Ecto neural progenitor cell (in vitro differentiated cells): Measurements from ENCODE around the gene SOX6.
"Not testable (repeated sequence)": the region's sequence is repeated elsewhere in the genome, so short reads cannot be mapped to it uniquely, and the experiment has no call there.

Experiments used
- DNase-seq: peaks from one replicate; pipeline ENCODE4 v3.0.0-alpha.2; 2018; ENCODE audit warnings: low spot score

The SOX6 gene

DNA sequence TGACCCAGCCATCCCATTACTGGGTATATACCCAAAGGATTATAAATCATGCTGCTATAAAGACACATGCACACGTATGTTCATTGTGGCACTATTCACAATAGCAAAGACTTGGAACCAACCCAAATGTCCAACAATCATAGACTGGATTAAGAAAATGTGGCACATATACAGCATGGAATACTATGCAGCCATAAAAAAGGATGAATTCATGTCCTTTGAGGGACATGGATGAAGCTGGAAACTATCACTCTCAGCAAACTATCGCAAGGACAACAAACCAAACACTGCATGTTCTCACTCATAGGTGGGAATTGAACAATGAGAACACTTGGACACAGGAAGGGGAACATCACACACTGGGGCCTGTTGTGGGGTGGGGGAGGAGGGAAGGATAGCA lies 209.4 kb downstream of the SOX6 start:
- not testable (repeated sequence) for DNase-seq

GRCh38 chr11:16141614-16142013 lies 214.7 kb downstream of the SOX6 start:
- not testable (repeated sequence) for DNase-seq

DNA sequence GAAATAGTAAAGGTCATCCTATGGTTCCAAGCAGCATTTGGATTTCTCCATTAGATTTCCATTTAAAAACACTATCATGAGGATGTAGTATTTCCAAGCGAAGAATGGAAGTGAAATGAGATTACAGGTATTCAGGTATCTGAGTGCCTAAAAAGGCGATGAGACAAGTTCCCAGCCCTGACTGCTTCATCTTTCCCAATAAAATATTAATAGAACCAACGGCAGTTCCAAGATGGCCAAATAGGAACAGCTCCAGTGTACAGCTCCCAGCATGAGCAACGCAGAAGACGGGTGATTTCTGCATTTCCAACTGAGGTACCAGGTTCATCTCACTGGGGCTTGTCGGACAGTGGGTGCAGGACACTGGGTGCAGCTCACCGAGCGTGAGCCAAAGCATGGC lies 215.2 kb downstream of the SOX6 start:
- DNase-seq: not testable (repeated sequence)

- no peak for DNase-seq
Measured at GRCh38 chr11:16136792-16137390, 219.5 kb downstream of the SOX6 start.

GRCh38 chr11:16133867-16134266 lies 222.5 kb downstream of the SOX6 start:
- no peak for DNase-seq

DNA sequence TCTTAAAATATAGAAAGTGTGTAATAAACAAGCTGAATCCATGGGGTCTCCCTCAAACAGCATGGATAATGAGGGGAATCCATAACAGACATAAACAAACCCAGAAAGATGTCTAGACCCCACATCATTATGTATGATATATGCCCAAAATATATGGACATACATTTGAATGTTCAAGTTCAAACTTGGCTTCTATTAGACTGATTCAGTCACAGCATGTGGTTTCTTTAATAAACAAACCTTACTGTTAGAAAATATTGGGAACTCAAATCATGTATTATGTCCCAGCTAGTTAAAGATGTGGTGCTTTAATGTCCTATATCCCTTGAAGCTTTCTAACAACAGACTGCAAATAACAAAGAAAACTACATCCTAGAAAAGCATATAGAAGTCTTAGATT lies 228.6 kb downstream of the SOX6 start:
- DNase-seq: no peak

DNA sequence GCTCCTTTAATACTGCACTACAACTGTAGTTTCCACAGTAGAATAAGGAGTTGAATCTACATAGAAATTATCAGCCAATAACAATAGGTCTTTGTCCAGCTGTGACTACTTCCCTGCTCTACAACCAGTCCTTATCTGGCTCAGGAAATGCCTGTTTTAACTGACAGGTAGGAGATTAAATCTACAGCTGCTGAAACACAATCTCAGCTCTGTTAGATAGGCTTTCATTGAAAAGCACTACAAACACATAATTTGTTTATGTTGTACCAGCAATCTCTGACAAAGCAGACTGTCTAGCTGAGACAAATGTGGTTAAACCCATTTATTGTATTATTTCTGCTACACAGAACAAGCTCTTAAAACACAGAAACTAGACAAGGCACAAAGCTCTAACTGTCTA lies 230.0 kb downstream of the SOX6 start:
- no peak for DNase-seq

DNA sequence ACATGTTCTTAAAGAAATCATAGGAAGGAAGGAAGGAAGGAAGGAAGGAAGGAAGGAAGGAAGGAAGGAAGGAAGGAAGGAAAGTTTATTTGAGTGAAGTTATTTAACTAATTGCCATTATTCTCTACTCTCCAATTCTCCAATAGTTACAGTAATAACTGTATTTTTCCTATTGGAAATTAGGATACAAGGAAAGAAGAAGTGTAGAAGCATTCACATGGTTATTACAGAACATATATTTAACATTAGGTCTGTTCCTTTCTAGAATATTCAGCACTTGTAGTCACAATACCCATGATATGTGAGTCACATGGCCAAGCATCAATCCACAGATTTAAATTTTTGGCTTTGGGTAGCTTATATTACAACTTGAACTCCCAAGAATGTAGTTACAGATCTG lies 230.6 kb downstream of the SOX6 start:
- no peak for DNase-seq

- no peak for DNase-seq
Measured at GRCh38 chr11:16124390-16124789, 232.0 kb downstream of the SOX6 start.

- no peak for DNase-seq
Measured at GRCh38 chr11:16121853-16122252, 234.5 kb downstream of the SOX6 start.

GRCh38 chr11:16120008-16120407 lies 236.3 kb downstream of the SOX6 start:
- DNase-seq: no peak

GRCh38 chr11:16117989-16118756 lies 238.2 kb downstream of the SOX6 start:
- DNase-seq: no peak

DNA sequence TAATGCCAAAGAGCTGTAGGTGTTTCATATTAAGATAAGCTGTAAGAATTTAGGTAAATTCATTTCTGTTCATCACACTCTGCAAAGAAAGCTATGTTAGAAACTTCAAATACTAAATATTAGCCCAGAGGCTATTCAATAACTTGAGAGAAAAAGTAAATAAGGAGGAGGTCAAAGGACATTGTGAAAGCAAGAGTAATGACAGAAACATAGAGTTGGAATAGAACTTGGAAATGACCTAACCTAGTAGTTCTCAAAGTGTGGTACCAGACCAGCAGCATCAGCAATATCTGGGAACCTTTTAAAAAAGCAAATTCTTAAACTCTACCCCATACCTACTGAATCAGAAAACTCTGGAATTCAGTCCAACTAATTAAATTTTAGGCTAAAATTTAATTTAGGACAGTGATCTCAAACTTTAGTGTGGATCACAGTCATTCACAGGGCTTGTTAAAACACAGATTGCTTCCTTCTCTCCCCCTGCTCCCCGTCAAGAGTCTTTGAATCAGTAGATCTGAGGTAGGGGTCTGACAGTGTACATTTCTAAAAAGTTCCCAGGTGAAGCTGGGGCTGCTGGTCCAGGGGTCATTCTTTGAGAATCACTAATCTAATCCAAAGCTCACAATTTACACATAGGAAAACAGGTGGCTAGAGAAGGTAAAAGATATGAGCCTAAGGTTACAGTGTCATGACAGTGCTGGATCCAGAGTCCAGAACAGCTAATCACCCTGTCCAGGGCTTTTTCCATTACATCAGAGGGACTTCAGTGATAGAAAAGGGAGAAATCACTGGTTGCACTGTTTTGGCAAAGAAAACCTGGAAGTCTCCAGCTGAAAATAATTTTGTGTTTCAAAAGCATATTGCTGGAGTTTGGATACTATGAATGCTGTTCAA lies 241.1 kb downstream of the SOX6 start:
- no peak for DNase-seq

- DNase-seq: no peak
Measured at GRCh38 chr11:16114431-16114830, 241.9 kb downstream of the SOX6 start.

DNA sequence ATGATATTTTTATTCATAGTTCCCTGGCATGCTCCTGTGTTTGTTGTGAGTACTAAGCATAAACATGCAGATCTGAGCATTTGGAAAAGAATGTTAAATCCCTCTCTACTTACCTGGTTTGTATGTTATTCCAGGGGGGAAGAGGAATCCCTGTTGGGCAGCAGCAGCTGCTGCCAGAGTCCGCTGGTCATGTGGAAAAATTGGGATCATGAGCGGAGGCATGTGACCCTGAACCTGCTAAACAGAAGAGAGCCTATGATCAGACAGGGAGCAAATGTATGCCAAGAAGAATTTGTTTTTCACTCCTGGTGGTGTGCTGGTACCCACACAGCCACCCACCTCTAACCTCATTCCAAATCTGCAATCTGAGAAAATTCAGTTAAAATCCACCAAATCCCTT lies 244.7 kb downstream of the SOX6 start:
- DNase-seq: no peak

DNA sequence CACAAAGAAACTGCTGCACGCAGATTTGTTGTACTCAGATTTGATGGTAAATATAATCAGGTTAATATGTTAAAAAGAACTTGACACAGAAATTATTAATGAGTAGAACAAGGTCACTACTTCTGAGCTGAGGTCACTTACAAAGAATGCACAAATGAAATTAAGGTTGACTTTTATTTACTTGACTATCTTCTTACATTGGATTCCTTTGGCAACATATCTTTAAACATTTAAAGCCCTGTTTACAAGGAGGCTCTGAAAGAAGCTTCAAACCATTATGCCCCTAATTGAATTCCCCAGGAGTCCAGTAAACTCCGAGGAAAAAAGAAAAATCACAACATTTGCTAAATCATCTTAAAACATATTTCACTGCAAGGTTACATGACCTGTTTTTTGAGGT lies 245.5 kb downstream of the SOX6 start:
- DNase-seq: no peak

GRCh38 chr11:16099343-16099900 lies 256.9 kb downstream of the SOX6 start:
- no peak for DNase-seq

DNA sequence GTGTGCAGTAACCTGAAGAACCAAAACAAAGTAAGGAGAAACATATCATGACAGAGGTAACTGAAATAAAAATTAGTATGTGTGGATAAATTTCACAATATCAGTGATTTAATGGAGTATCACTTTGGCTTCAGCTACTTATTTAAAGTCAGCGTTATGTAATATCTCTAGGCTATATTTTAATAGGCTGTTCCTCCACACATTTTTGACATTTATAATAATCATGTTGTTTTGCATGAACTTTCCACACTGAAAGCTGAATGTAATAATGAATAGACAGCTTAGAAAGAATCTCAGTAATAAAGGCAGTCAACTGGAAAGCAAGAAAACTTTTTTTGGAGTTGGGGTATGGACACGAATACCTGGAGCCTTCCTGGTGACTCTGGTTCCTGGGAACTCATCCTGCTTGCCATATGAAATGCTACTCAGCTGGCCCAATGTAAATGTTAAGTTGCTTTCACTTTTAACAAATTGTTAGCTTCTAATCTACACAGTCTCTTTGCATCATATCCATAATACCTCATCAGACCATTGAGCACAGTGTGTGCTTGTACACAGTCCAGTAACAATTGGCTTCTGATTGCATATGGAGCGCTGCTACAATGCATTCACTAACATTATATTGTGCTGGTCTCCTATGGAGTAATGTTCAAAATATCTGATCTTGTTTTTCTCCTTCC lies 257.7 kb downstream of the SOX6 start:
- DNase-seq: no peak

DNA sequence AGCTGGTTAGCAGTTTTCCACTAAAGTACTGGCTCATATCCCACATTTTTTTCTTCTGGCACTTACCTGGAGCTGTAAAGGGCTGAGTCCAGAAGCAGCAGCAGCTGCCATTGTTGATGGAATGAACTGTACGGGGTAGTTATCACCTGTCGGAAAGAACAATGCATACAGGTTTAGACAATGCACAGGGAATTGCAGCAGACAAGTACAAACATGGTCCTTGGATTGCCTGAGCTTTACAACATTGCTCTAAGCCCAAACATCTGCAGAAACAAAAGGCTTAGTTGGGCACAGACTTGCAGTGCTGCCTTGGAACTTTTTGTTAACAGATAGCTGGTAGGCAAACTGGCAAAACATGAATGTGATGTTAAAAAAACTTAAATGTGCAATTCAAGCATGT lies 258.8 kb downstream of the SOX6 start:
- no peak for DNase-seq

DNA sequence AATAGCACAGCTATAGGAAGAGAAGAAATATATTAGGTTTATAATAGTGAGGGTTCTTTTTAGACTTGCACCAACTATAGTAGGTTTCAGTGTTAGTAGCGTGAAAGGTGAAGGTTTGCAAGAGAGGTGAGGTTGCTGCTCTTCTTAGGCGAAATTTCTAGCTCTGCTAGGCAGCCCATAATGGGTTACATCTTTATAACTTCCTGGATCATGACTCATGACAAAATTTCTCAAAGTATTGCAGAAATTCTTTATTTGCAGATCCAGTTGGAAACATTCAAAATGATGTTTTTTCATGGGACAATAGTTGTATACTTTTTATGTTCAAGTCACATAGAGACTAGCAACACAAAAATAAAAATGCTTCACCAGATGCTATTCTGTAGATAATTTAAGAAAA lies 260.0 kb downstream of the SOX6 start:
- no peak for DNase-seq

- DNase-seq: no peak
Measured at GRCh38 chr11:16095756-16096155, 260.6 kb downstream of the SOX6 start.
